ENCODE results near the gene SIGLEC9.

GRCh38 chr19:51128227-51128626 lies 3.5 kb downstream of the SIGLEC9 start:
- TF ChIP-seq EZH2 (optimal IDR thresholded peaks at IDR 0.05; ENCODE audit: low read depth, low read length) (no peak), CTCF (IDR thresholded peaks at IDR 0.05; ENCODE audit: low read length) (no peak), EZH2phosphoT487 (IDR thresholded peaks at IDR 0.05; ENCODE audit: low read length) (no peak)

Data from MM.1S (cell line).